Fibroblast of lung (primary cell): ENCODE measurements around the gene NLGN2.

Source experiments
- CTCF ChIP-seq, 2 donors: IDR thresholded peaks in 1 of 2; conservative IDR thresholded peaks in 1 of 2; 1 replicate in 1 of 2; 2 replicates in 1 of 2; pipeline ENCODE4 v1.5.1; 2011 to 2012; ENCODE audit warnings: low read length in 2 of 2, control low read depth in 1 of 2, inconsistent platforms in 1 of 2, low read depth in 1 of 2, mild to moderate bottlenecking in 1 of 2
- EZH2 ChIP-seq: IDR thresholded peaks from 2 replicates; pipeline ENCODE4 v1.5.1; 2012; ENCODE audit warnings: low read length, control low read depth, mild to moderate bottlenecking; ENCODE audit errors: missing control alignments

GRCh38 chr17:7383742-7384488 is 23.7 kb upstream of the NLGN2 start:
- TF ChIP-seq CTCF (conservative IDR thresholded peaks at IDR 0.05 in 1 of 2, IDR thresholded peaks at IDR 0.05 in 1 of 2; ENCODE audit: low read depth in 1 of 2, low read length in 2 of 2) (no peak), EZH2 (peak; percentile 52)
